GM12878 (cell line): ENCODE results near the gene TIMP3. TPM values are rescaled to one million over a fixed set of nuclear protein-coding genes. Genes with fewer than 3 reads are reported as not detected.

Experiments used
- ATF7 ChIP-seq: fragments of 450-650 bp; IDR thresholded peaks from 2 replicates; pipeline ENCODE4 v1.6.1; 2016; ENCODE audit warnings: low read depth, mild to moderate bottlenecking
- CBX3 ChIP-seq: fragments of 200-600 bp; sonication (generic); IDR thresholded peaks from 2 replicates; pipeline ENCODE4 v1.6.1; 2016; ENCODE audit warnings: low read depth, borderline replicate concordance
- CEBPB ChIP-seq, 2 experiments: fragments of 150-350 bp in 1 of 2; IDR thresholded peaks; 2 replicates each; pipeline ENCODE4 v1.6.1; 2012 to 2014; ENCODE audit warnings: low read depth in 2 of 2, low read length in 2 of 2, borderline replicate concordance in 1 of 2, inconsistent platforms in 1 of 2
- GATAD2B ChIP-seq: fragments of 450-650 bp; conservative IDR thresholded peaks from 2 replicates; pipeline ENCODE4 v1.6.1; 2017; ENCODE audit warnings: low read depth, mild to moderate bottlenecking, moderate library complexity
- HDAC6 ChIP-seq: fragments of 200-600 bp; sonication (generic); IDR thresholded peaks from one replicate; pipeline ENCODE4 v1.8.0; 2017; ENCODE audit warnings: antibody characterized with exemption; ENCODE audit not compliant: unreplicated experiment
- IKZF1 ChIP-seq: fragments of 450-650 bp; conservative IDR thresholded peaks from 2 replicates; pipeline ENCODE4 v1.6.1; 2017; ENCODE audit warnings: antibody characterized with exemption, mild to moderate bottlenecking
- MTA2 ChIP-seq: fragments of 450-650 bp; IDR thresholded peaks from 2 replicates; pipeline ENCODE4 v1.6.1; 2016; ENCODE audit warnings: low read depth, mild to moderate bottlenecking, moderate library complexity
- NFIC ChIP-seq: IDR thresholded peaks from 2 replicates; pipeline ENCODE4 v1.6.1; 2012; ENCODE audit warnings: low read depth, mild to moderate bottlenecking, inconsistent platforms, low read length, moderate library complexity
- PAX5 ChIP-seq: IDR thresholded peaks from 2 replicates; pipeline ENCODE4 v1.6.1; 2011; ENCODE audit warnings: low read depth, low read length, borderline replicate concordance
- SMAD5 ChIP-seq: IDR thresholded peaks from 2 replicates; pipeline ENCODE4 v1.6.1; 2016; ENCODE audit warnings: antibody characterized with exemption, low read depth
- SMARCA5 ChIP-seq: fragments of 450-650 bp; IDR thresholded peaks from 2 replicates; pipeline ENCODE4 v1.6.1; 2017; ENCODE audit warnings: mild to moderate bottlenecking
- SPI1 ChIP-seq: IDR thresholded peaks from 2 replicates; pipeline ENCODE4 v1.6.1; 2011; ENCODE audit warnings: low read depth, mild to moderate bottlenecking, low read length, moderate library complexity, borderline replicate concordance; ENCODE audit not compliant: insufficient read depth
- TARDBP ChIP-seq: IDR thresholded peaks from 2 replicates; pipeline ENCODE4 v1.6.1; 2016; ENCODE audit warnings: borderline replicate concordance
- polyA plus RNA-seq, 11 experiments: library from polyadenylated mRNA; depleted of rRNA in 4 of 11; unstranded in 6 of 11; stranded (reverse) in 5 of 11; fragments of >200 nt; fragmentation: Nextera tagmentation in 4 of 11; fragmentation: Illumina TruSeq in 1 of 11; extraction: Ambion mirVana in 4 of 11; extraction: Trizol in 1 of 11; gene quantifications; 1 replicate in 1 of 11; 2 replicates in 10 of 11; pipeline versions ENCODE4 v1.2.1 to v1.2.3, GENCODE V29; 2011 to 2016; ENCODE audit warnings: inconsistent platforms in 2 of 11, missing spikeins in 2 of 11, low read depth in 1 of 11
- total RNA-seq, 4 experiments: library from RNA; depleted of rRNA in 3 of 4; stranded (reverse); fragments of >200 nt in 3 of 4; fragmentation: Illumina TruSeq in 1 of 4; extraction: Trizol in 1 of 4; gene quantifications; 2 replicates each; pipeline versions ENCODE4 v1.2.1 to v1.2.3, GENCODE V29; 2013 to 2021
- TF ChIP-seq, protein P1 (sequence below): fragments of 450-650 bp; IDR thresholded peaks from 2 replicates; pipeline ENCODE4 v1.6.1; 2017; ENCODE audit warnings: antibody characterized with exemption, mild to moderate bottlenecking, moderate library complexity

Gene TIMP3
- total and polyA plus RNA-seq, 10 of the 15 experiments (the other 5 are each of a cell fraction or from before 2014, with no cell fraction given), result 0.01 to 0.74 (median 0.27) TPM; not detected in 5

- TF ChIP-seq, protein P1, sequence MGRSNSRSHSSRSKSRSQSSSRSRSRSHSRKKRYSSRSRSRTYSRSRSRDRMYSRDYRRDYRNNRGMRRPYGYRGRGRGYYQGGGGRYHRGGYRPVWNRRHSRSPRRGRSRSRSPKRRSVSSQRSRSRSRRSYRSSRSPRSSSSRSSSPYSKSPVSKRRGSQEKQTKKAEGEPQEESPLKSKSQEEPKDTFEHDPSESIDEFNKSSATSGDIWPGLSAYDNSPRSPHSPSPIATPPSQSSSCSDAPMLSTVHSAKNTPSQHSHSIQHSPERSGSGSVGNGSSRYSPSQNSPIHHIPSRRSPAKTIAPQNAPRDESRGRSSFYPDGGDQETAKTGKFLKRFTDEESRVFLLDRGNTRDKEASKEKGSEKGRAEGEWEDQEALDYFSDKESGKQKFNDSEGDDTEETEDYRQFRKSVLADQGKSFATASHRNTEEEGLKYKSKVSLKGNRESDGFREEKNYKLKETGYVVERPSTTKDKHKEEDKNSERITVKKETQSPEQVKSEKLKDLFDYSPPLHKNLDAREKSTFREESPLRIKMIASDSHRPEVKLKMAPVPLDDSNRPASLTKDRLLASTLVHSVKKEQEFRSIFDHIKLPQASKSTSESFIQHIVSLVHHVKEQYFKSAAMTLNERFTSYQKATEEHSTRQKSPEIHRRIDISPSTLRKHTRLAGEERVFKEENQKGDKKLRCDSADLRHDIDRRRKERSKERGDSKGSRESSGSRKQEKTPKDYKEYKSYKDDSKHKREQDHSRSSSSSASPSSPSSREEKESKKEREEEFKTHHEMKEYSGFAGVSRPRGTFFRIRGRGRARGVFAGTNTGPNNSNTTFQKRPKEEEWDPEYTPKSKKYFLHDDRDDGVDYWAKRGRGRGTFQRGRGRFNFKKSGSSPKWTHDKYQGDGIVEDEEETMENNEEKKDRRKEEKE, result no peak
- TF ChIP-seq IKZF1 (no peak), TARDBP (no peak), NFIC (no peak), CBX3 (no peak), ATF7 (no peak), MTA2 (no peak), SMARCA5 (no peak), SPI1 (no peak), HDAC6 (no peak), PAX5 (no peak), CEBPB (IDR thresholded peaks at IDR 0.05; ENCODE audit: borderline replicate concordance in 1 of 2, low read depth in 2 of 2, low read length in 2 of 2) (no peak), GATAD2B (no peak), SMAD5 (no peak)
Measured at GRCh38 chr22:32811788-32812545, 10.5 kb downstream of the TIMP3 start (continued).
